Fibroblast of the aortic adventitia (primary cell): Measurements from ENCODE around the gene SPG11. TPM values are rescaled to one million over a fixed set of nuclear protein-coding genes. Genes with fewer than 3 reads are reported as not detected.

Experiments used
- DNase-seq: peaks from one replicate; pipeline ENCODE4 v3.0.0-alpha.2; 2010; ENCODE audit warnings: low read depth
- H3K4me3 ChIP-seq: 2 replicates; pipeline ENCODE4 v1.5.1; 2011; ENCODE audit warnings: low read depth, mild to moderate bottlenecking, control low read depth, low read length, moderate library complexity
- CTCF ChIP-seq: IDR thresholded peaks from 2 replicates; pipeline ENCODE4 v1.5.1; 2011; ENCODE audit warnings: mild to moderate bottlenecking, low read length, control low read depth, inconsistent platforms; ENCODE audit not compliant: insufficient read depth
- total RNA-seq: library from RNA; depleted of rRNA; stranded (reverse); fragments of >200 nt; gene quantifications from 2 replicates; pipeline ENCODE4 v1.2.3, GENCODE V29; 2012; ENCODE audit warnings: low replicate concordance

SPG11 gene
- total RNA-seq, 1 donor: 84.8 TPM

- no peak for DNase-seq
- TF ChIP-seq CTCF: no peak
- H3K4me3 ChIP-seq: no peak overlapping the region
These were observed 10.2 kb upstream of the SPG11 start for GRCh38 chr15:44673639-44674038.

GRCh38 chr15:44670087-44670950 lies 6.9 kb upstream of the SPG11 start:
- H3K4me3 ChIP-seq: no peak overlapping the region
- no peak for DNase-seq
- no peak for TF ChIP-seq CTCF

- DNase-seq: no peak
- TF ChIP-seq CTCF: no peak
- no peak overlapping the region for H3K4me3 ChIP-seq
These were observed 5.5 kb upstream of the SPG11 start for GRCh38 chr15:44668921-44669320.

GRCh38 chr15:44667039-44667360 lies 3.5 kb upstream of the SPG11 start:
- no peak for TF ChIP-seq CTCF
- H3K4me3 ChIP-seq: no peak overlapping the region
- no peak for DNase-seq

GRCh38 chr15:44666210-44667038 lies 3.0 kb upstream of the SPG11 start:
- no peak for TF ChIP-seq CTCF
- H3K4me3 ChIP-seq: no peak overlapping the region
- no peak for DNase-seq

GRCh38 chr15:44662478-44663409 lies 718 bp downstream of the SPG11 start:
- peak overlapping the region; percentile 90 for H3K4me3 ChIP-seq
- DNase-seq: peak; percentile 53
- no peak for TF ChIP-seq CTCF
